Measurements from ENCODE around the gene NEU1.
"Not testable (repeated sequence)": the region's sequence is repeated elsewhere in the genome, so short reads cannot be mapped to it uniquely, and the experiment has no call there.

- not testable (repeated sequence) for TF ChIP-seq CTCF (conservative IDR thresholded peaks at IDR 0.05; ENCODE audit: low read length); EZH2phosphoT487 (IDR thresholded peaks at IDR 0.05; ENCODE audit: borderline replicate concordance)
Measured at GRCh38 chr6:31823592-31824196, 38.9 kb downstream of the NEU1 start.

Data from Loucy (cell line).